C4-2B (cell line): ENCODE results near the gene TMEM109.

Experiments
- CTCF ChIP-seq: fragments of 450-650 bp; conservative IDR thresholded peaks from 2 replicates; pipeline ENCODE4 v1.5.1; 2017; ENCODE audit warnings: mild to moderate bottlenecking
- ZFX ChIP-seq: fragments of 450-650 bp; IDR thresholded peaks from 2 replicates; pipeline ENCODE4 v1.6.1; 2017

DNA sequence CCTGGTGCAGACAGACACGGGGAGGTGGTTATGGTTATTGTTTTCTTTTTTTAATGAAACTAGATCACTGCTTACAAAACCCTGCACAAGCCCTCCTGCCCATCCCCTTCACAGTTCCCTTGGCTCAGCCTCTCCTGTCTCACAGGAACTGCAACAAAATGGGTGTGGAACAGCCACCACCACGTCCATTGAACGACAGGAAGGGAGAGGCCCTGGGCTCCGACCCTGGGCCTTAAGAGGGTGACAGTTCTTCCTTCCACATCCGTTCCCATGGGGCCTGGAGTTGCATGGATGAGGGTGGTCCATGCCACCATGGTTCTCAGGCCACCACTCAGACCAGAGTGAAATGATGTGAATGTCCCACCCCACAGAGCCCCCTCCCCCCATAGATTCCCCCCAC lies 23.3 kb upstream of the TMEM109 start:
- TF ChIP-seq ZFX (no peak), CTCF (no peak)
